ENCODE data around the gene PICALM. TPM values are rescaled to one million over a fixed set of nuclear protein-coding genes. Genes with fewer than 3 reads are reported as not detected.
"Not testable (repeated sequence)": the region's sequence is repeated elsewhere in the genome, so short reads cannot be mapped to it uniquely, and the experiment has no call there.

The PICALM gene
- polyA plus RNA-seq, 3 donors = 36.9 to 167 (median 113) TPM

DNA sequence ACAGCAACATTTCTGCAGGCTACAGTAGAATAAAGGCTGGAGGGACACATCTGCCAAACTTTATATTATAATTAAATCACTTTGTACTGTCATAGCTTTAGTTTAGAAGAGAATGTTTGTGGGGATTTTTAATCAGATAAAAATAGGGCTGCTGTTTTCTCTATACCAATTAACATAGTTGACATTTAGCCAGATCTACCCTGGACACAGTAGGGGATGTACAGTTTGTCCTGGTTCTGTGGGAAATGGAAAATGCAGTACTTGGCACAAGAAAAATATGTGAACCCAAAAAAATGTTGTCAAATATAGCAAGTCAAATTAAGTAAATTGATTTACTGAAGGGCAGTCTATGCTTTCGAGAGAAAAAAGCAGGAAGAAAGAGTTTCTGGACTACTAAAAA is 20.8 kb upstream of the PICALM start:
- H3K27ac ChIP-seq (ENCODE audit: low read depth, low read length) = no peak overlapping the region
- 42 to 71% (median 48%) methylated on average over 1 of the region's 1 CpG for WGBS, 3 donors

DNA sequence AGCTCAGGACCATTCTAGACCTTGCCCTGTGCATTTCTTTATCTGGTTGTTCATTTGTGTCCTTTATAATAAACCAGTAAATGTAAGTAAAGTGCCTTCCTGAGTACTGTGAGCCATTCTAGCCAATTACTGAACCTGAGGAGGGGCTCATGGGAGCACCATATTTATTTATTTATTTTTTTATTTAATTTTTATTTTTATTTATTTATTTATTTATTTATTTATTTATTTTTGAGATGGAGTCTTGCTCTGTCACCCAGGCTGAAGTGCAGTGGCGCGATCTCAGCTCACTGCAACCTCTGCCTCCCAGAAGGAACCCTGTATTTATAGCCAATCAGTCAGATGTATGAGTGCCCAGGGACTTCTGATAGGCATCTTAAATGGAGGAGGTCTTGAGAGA is 18.8 kb upstream of the PICALM start:
- WGBS, 3 donors = 96 to 98% (median 96%) methylated on average over 2 of the region's 2 CpGs
- not testable (repeated sequence) for H3K27ac ChIP-seq (ENCODE audit: low read depth, low read length)

DNA sequence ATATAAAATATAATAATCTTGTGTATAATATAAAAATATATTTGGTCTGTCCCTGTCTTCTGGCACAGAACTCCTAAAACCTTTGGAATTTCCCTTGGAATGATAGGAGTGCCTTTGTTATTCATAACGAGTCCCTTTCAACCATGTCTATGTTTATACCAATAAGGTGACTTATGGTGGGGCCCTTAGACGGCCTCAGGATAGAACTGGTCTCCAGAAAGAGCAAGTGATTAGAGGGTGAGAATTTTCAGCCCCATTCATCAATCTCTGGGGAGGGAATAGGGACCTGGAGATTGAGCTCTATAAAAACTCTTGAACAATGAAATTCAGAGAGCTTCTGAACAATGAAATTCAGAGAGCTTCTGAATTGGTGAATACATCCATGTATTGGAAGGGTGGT is 18.4 kb upstream of the PICALM start:
- H3K27ac ChIP-seq (ENCODE audit: low read depth, low read length) = no peak overlapping the region
- 63 to 70% (median 67%) methylated on average over 2 of the region's 2 CpGs for WGBS, 3 donors

DNA sequence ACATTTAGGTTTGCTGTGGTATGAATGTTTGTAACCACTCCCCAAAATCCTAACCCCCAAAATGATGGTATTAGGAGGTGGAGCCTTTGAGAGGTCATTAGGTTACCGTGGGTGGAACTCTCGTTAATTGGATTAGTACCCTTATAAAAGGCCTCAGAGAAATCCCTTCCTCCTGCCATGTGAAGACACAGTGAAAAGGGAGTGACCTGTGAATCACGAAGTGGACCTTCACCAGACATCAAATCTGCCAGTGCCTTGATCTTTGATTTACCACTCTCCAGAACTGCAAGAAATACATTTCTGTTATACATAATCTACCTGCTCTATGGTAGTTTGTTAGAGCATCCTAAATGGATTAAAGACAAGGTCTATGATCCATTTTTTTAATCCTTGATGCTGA is 12.6 kb upstream of the PICALM start:
- H3K27ac ChIP-seq (ENCODE audit: low read depth, low read length) = no peak overlapping the region
- WGBS, 3 donors = 83 to 94% (median 91%) methylated on average over 3 of the region's 3 CpGs

DNA sequence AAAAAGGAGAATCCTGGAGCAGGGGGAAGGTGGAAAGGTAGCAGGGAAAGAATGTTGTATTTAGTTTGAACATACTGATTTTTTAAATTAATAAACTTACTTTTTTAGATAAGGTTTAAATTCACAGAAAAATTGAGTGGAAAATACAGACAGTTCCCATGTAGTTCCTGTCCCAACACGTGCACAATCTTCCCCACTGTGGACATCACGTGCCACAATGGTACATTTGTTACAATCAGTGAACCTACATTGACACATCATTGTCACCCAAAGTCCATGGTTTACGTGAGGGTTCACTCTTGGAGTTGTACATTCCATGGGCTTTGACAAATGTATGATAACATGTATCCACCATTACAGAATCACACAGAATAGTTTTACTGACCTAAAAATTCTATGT is 10.5 kb upstream of the PICALM start:
- no peak overlapping the region for H3K27ac ChIP-seq (ENCODE audit: low read depth, low read length)
- 86 to 92% (median 89%) methylated on average over 3 of the region's 3 CpGs for WGBS, 3 donors

DNA sequence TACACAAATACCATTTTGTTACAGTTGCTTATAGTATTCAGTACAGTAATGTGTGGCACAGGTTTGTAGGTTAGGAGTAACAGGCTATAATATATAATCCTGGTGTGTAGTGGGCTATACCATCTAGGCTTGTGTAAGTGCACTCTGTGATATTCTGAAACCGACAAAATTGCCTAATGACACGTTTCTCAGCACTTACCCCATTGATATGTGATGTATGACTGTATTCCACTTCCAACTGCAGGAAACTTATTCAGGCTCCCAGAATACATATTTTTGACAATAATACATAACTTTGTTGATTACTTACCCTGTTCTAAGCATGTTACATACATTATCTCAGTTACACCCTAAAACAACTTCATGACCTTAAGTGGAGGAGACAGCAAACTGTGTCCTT is 5.1 kb upstream of the PICALM start:
- 60 to 86% (median 67%) methylated on average over 2 of the region's 2 CpGs for WGBS, 3 donors
- no peak overlapping the region for H3K27ac ChIP-seq (ENCODE audit: low read depth, low read length)

DNA sequence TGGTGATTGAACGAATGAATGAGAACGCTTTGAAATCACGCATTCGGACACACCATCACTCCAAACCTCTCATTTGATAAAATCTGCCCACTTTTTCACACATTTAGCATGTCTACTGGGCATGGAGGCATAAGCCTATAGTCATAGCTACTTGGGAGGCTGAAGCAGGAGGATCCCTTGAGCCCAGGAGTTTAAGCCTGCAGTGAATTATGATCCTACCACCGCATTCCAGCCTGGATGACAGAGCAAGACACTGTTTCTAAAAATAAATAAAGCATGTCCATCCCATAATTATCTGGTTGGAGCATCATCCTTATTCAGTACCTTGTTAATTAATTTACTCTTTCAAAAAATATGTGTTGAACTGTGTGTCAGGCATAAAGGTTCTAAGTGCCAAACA is 3.3 kb upstream of the PICALM start:
- 93 to 96% (median 95%) methylated on average over 5 of the region's 5 CpGs for WGBS, 3 donors
- no peak overlapping the region for H3K27ac ChIP-seq (ENCODE audit: low read depth, low read length)

DNA sequence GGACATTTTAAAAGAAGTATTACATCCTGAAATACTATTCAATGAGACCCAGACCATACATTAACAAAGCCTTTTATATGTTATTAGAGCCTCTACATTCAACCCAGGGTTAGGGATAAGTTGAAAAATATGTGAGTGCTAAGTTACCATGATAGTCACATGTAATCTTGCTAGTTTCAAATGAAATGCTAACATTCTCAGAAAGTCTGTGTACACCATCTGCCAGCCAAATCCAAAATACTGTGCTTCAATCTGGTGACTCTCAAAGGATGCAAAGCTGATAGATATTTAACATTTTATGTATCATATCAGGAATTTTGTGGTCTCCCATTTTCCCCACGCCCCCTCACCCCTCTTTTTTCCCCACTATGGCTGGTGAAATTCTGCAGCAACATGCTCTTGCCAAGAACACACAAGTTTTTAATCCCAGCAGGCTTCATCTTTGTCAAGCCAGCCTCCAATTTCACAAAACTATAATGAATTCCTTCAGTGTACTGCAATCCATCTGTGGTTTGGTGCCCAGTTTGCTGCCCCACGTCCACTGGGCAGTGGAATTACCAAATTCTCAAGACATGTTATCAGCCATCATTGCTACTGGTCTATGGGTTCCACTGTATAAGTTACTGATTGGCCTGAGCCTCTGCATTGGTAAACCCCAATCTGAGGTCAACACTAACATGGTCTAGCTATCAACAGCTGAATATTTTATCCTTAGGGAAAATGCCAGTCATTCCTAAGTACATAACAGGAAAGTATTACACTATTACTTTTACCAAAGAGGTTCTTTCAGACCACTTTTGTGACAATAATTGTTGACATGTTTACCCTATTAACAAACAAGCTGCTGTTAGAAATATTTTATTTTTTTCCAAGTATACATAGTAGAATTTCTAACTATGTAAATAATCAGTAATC is 1.5 kb upstream of the PICALM start:
- peak overlapping the region; percentile 34 for H3K27ac ChIP-seq (ENCODE audit: low read depth, low read length)
- 65 to 78% (median 75%) methylated on average over 2 of the region's 2 CpGs for WGBS, 3 donors

DNA sequence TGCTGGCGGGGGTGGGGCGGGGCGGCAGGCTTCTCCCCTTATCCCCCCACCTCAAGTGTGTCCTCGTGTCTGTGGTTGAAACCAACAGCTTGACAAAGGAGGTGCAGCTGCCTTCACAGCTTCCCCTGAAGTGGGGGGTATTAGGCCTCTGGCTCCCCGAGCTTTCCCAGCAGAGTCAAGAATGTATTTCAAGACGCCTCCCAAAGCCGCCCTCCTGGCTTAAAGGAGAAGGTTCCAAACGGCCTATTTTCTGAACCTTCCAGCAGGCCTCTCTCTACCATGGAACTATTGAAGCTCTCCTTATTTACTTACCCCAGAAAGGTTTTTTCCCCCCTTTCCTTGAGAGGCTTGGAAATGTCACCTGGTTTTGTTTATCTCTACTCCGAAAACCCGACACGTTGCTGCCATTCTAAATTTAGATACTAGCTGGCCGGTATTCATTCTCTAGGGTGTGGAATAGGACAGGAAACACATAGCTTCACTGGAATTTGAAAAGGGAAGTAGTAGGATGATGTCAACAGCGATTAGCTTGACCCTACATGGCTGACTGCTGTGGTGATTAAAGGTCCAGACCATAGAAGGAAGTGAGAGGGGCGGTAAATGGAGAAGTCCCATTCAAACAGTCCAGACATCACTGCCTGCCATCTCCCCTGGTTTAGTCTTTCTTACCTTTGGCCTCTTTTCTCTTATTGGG is 671 bp upstream of the PICALM start:
- WGBS, 3 donors = 4 to 7% (median 5%) methylated on average over 13 to 14 of the region's 14 CpGs
- peak overlapping the region; percentile 89 for H3K27ac ChIP-seq (ENCODE audit: low read depth, low read length)

DNA sequence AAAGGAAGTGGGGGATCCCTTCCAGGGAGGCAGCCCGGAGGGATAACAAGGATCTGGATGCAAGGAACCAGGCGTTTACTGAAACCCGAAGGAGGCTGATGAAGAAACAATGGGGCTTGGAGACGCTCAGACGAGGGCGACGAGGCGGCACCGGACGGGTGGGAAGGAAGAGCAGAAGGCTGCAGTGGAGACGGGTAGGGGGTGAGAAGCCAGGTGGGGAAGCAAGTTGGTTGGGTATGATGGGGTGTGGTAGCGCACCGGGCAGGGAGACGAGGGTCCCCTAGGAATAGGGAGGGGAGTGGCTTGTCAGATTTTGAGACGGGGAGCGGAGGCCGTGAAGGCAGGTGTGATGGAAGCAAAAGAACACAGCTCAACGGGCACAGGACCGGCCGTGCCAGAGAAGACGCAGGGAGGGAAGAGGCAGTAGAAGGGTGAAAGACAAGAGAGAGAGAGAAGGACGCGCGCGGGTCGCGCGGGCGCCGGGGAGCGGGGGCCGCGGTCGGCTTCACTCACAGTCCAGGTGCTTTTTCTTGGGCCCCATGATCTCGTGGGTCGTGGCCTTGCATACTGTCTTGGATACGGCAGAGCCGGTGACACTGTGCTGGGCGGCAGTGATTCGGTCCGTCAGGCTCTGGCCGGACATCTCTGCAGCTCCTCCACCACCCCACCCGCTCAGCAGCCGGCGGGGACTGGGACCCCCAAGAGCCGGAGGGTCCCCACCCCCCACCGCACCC is 579 bp downstream of the PICALM start:
- WGBS, 3 donors = 0 to 1% (median 0%) methylated on average over 46 to 47 of the region's 47 CpGs
- peak overlapping the region; percentile 82 for H3K27ac ChIP-seq (ENCODE audit: low read depth, low read length)

DNA sequence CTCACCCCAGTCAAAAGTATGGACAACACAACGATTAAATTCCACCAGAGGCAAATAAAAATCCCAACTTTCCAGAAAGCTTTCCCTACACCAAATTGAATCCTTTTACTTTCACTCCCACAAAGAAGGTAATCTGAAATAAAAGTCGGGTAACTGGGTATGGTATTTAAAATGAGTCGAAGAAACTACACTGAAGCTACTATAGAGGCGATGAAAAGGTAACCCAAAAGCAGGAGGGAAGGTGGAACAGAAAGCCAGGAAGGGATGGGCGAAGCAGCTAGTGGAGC is 1.1 kb downstream of the PICALM start:
- 0 to 1% (median 0%) methylated on average over 5 of the region's 5 CpGs for WGBS, 3 donors

DNA sequence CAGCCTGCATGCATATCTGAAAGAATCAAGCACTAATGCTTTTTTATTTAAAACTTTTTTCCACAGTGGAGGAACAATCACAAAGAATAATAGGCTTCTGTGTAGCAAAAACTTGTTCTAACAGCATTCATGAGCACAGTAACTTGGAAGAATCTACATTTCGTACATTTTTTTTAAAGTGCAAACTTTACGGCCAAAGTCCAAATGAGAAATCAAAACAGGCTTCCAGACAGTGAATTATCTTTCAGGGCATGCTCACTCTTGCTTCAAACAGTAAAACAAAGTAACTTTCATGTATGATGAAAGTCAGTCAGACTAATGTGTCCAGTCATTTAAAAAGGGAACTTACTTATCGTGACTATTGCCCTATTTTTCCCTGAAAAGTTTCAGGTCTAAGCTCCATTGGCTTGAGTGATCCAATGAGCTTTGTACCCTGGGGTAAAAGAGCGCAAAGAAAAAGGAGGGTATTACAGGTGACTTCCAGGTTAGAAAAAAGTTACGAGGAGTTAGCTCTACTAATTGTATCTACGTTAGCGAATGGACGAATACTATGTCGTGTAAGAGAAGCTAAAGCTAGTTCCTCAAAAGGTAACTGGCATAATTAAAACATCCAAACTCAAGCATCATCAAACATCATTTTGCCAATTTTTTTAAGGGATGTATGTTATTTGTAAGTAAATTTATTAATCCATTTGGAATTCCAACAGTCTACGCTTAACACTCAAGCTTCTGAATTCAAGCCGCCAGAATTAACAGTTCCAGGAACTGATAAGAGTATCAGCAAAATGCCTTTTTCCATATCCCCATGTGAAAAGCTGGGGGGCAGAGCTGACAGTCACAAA is 1.7 kb downstream of the PICALM start:
- peak overlapping the region; percentile 35 for H3K27ac ChIP-seq (ENCODE audit: low read depth, low read length)
- WGBS, 3 donors = 1% methylated on average over 11 of the region's 11 CpGs

More for the DNA sequence above, 1.1 kb downstream of the PICALM start:
- peak overlapping the region; percentile 82 for H3K27ac ChIP-seq (ENCODE audit: low read depth, low read length)

DNA sequence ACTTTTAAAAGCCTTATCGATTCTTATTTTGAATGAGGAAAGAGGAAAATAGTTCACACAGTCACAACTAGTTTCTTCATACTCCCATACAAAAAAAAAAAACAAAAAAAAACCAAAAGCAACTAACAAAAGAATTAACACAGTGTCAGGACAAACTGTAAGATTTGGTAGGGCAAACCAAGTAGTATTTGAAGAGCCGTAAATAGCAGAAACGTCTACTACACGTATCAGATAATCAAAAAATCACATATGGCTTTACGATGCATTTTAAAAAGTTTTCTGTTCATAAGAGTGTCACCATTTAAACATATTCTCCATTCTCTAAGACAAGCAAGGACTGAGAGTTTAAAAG is 2.3 kb downstream of the PICALM start:
- WGBS, 3 donors = 0 to 1% (median 0%) methylated on average over 5 of the region's 5 CpGs
- H3K27ac ChIP-seq (ENCODE audit: low read depth, low read length) = no peak overlapping the region

DNA sequence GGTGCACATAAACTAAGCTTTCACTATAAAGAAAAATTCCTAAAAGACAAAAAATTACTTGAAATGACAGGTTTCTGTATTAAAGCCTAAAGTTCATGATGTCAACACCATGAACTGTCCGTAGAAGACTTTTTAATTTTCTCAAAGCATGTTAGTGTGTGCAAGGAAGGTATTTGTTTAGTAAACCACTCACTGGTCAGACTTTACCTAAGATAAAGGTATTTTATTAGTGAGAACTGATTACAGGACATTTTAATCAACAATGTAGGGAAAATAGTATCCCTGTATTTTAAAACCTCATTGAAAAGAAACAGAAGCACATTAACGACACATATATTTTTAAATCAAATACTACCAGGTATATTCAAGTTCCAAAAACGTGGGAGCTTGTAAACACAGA is 2.9 kb downstream of the PICALM start:
- no peak overlapping the region for H3K27ac ChIP-seq (ENCODE audit: low read depth, low read length)
- 3 to 10% (median 5%) methylated on average over 3 of the region's 3 CpGs for WGBS, 3 donors

DNA sequence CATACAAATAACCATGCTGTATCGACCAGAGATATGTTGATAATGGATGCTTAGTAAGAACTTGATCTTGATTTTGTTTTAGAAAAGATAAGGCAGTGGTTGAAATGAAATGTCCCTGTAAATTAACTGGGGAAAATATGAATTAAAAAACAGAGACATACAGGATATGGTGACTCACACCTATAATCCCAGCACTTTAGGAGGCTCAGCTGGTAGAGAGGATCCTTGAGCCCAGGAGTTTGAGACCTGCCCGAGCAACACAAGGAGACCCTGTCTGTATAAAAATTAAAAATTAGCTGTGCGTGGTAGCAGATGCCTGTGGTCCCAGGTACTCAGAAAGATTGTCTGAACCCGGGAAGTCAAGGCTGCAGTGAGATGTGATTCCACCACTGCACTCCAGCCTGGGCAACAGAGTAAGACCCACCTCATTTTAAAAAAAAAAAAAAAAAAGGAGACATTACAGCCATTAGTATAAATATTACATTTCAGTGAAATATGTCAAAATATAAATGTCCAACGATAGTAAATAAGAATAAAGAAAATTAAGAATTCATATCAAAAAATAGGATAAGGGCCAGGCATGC is 4.6 kb downstream of the PICALM start:
- peak overlapping the region; percentile 74 for H3K27ac ChIP-seq (ENCODE audit: low read depth, low read length)
- 56 to 65% (median 60%) methylated on average over 5 of the region's 5 CpGs for WGBS, 3 donors

DNA sequence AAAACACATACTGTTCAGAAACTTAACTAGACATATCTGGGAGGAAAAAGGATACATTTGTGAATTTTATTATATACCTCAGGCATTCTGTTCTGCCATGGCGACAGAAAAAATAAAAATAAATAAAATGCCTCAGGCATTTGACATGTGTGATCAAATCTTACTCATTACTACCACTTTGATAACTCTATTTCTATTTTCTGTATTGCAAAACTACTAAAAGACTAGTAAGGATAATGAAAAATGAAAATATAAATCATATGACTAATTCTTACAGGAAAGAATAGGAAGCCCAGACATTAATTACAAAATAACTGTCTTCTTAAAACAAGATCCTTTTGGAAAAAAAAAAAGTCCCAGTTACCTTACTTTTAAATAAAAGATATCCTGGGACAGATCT is 5.3 kb downstream of the PICALM start:
- 38 to 44% (median 43%) methylated on average over 1 of the region's 1 CpG for WGBS, 3 donors
- no peak overlapping the region for H3K27ac ChIP-seq (ENCODE audit: low read depth, low read length)

DNA sequence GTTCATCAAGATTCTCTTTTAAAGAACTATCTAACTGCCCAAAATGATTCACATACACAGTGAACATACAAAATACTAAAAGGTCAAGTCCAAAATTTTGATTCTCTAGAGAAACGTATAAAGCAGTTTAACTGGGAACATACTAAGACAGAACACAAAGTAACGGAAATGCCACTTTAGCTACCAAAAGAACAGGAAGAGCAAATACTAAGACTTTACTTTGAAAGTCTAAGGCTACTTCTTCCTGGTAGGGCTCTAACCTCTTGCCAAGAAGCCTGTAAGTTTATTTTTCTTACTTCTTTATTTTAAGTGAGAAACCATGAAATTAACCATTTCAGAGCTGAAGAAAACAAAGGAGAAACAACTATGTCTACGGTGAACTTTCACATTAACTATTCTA is 6.2 kb downstream of the PICALM start:
- 14 to 52% (median 23%) methylated on average over 3 of the region's 3 CpGs for WGBS, 3 donors
- no peak overlapping the region for H3K27ac ChIP-seq (ENCODE audit: low read depth, low read length)

DNA sequence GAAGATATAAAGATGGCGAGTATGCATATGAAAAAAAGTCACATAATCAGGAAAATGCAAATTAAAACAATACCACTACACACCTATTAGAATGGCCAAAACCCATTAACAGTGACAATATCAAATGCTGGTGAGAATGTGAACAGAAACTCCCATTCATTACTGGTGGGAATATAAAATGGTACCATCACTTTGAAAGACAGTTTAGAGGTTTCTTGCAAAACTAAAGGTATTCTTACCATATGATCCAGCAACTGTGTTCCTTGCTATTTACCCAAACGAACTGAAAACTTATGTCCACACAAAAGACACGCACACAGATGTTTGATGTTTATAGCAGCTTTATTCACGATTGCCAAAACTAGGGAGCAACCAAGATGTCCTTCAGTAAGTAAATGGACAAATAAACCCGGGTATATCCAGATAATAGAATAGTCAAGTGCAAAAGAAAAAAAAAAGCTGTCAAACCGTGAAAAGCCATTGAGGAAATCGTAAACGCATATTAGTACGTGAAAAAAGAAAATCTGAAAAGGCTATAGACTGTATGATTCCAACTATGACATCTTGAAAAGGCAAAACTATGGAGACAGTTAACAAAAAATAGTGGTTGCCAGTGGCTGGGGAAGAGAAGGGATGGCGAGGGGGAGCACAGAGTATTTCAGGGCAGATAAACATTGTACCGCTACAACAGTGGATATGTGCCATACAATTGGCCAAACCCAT is 7.2 kb downstream of the PICALM start:
- WGBS, 3 donors = 74 to 87% (median 79%) methylated on average over 11 of the region's 11 CpGs
- H3K27ac ChIP-seq (ENCODE audit: low read depth, low read length) = no peak overlapping the region
